Kidney (tissue), 14 donors: Measurements from ENCODE around the gene ADAMTSL5. TPM values are rescaled to one million over a fixed set of nuclear protein-coding genes. Genes with fewer than 3 reads are reported as not detected.
A peak's percentile ranks its signal among the peaks of the same experiment; 100 is the strongest.

Experiments used
- DNase-seq, 5 donors: peaks; one replicate each; pipeline ENCODE4 v3.0.0-alpha.2; 2013 to 2020
- FAIRE-seq: peaks from 2 replicates; lab custom pipeline; 2012; peaks lifted over from hg19 to GRCh38; lab: Jason Lieb, UNC
- H3K27ac ChIP-seq, 2 donors: one replicate each; pipeline ENCODE4 v1.7.0; 2013; ENCODE audit warnings: low read depth in 2 of 2, low read length in 2 of 2, inconsistent platforms in 1 of 2
- H3K27me3 ChIP-seq: one replicate; pipeline ENCODE4 v1.7.1; 2013; ENCODE audit warnings: low read length, inconsistent platforms; ENCODE audit not compliant: control insufficient read depth, insufficient read depth
- H3K36me3 ChIP-seq, 3 donors: one replicate each; pipeline versions ENCODE4 v1.7.0 to v1.7.1; 2013; ENCODE audit warnings: low read length in 3 of 3, control low read depth in 1 of 3, inconsistent platforms in 1 of 3; ENCODE audit not compliant: insufficient read depth in 3 of 3, control insufficient read depth in 2 of 3
- H3K4me1 ChIP-seq, 3 donors: one replicate each; pipeline versions ENCODE4 v1.7.0 to v1.7.1; 2013; ENCODE audit warnings: low read length in 3 of 3, inconsistent platforms in 1 of 3, low read depth in 1 of 3; ENCODE audit not compliant: control insufficient read depth in 2 of 3, insufficient read depth in 2 of 3
- H3K4me3 ChIP-seq, 3 donors: one replicate each; pipeline versions ENCODE4 v1.7.0 to v1.8.1; 2013; ENCODE audit warnings: low read length in 3 of 3, control low read depth in 1 of 3, inconsistent platforms in 1 of 3
- H3K9ac ChIP-seq, 3 donors: one replicate each; pipeline versions ENCODE4 v1.7.0 to v1.7.1; 2013; ENCODE audit warnings: low read length in 3 of 3, control low read depth in 1 of 3, inconsistent platforms in 1 of 3
- H3K9me3 ChIP-seq, 3 donors: one replicate each; pipeline versions ENCODE4 v1.7.0 to v1.7.1; 2013; ENCODE audit warnings: low read length in 3 of 3, control low read depth in 1 of 3, inconsistent platforms in 1 of 3; ENCODE audit not compliant: control insufficient read depth in 2 of 3, insufficient read depth in 1 of 3
- CTCF ChIP-seq: IDR thresholded peaks from 3 replicates; pipeline ENCODE4 v1.5.1; 2012; ENCODE audit warnings: mild to moderate bottlenecking, moderate library complexity, borderline replicate concordance; ENCODE audit not compliant: insufficient read depth; ENCODE audit errors: extremely low read depth
- intact Hi-C: fragments of 100-400 bp; cut with DNase I; formaldehyde crosslinking; loops from one replicate; pipeline ENCODE4 v1.11.1; 2022
- polyA plus RNA-seq: library from polyadenylated mRNA; stranded (reverse); fragments of 350-450 nt; fragmentation: Illumina TruSeq; extraction: RNeasy Lipid Tissue Mini Kit (QIAGEN cat#74804); gene quantifications from one replicate; pipeline ENCODE4 v1.2.3, GENCODE V29; 2014; ENCODE audit warnings: low read depth, low replicate concordance; ENCODE audit not compliant: insufficient read depth
- total RNA-seq: library from RNA; stranded (reverse); fragmentation: NEBNext Ultra II Directional; extraction: Animal tissue kit (Norgen Biotek cat#: 25700); gene quantifications from one replicate; pipeline ENCODE4 v1.2.1, GENCODE V29; 2021
- donor health status: control.
- donor health status: control.
- donor health status: control.
- donor health status: control.
- donor health status: control.
- donor health status: DM: yes; HTN: yes; CAD: no.
- donor health status: Normal renal cell carcinoma (clear cell type).

The ADAMTSL5 gene
- total and polyA plus RNA-seq, 2 donors from 2014 or later = 1.4 to 4.6 TPM

GRCh38 chr19:1467490-1468273 is 45.1 kb downstream of the ADAMTSL5 start:
- no peaks in the 10 kb centered on the region for H3K36me3 ChIP-seq
- peaks cover 20% of the 10 kb centered on the region for H3K27me3 ChIP-seq
- H3K27ac ChIP-seq = no peak overlapping the region
- no peak for TF ChIP-seq CTCF
- FAIRE-seq (no peak), DNase-seq (peak in 2 of 5 donors; percentile 56 to 73)
- no peak overlapping the region for H3K4me3 ChIP-seq
- H3K9me3 ChIP-seq = no peaks in the 10 kb centered on the region
- intact Hi-C loops = no loop called here
- peaks cover 0 to 30% (median 4%) of the 10 kb centered on the region in 3 donors for H3K4me1 ChIP-seq
- no peak overlapping the region for H3K9ac ChIP-seq

GRCh38 chr19:1467215-1467489 is 45.7 kb downstream of the ADAMTSL5 start:
- intact Hi-C loops = no loop called here
- peaks cover 19% of the 10 kb centered on the region for H3K27me3 ChIP-seq
- H3K4me3 ChIP-seq = no peak overlapping the region
- peaks cover 0 to 28% (median 4%) of the 10 kb centered on the region in 3 donors for H3K4me1 ChIP-seq
- FAIRE-seq = no peak
- H3K27ac ChIP-seq = no peak overlapping the region
- no peaks in the 10 kb centered on the region for H3K36me3 ChIP-seq
- no peaks in the 10 kb centered on the region for H3K9me3 ChIP-seq
- H3K9ac ChIP-seq = no peak overlapping the region
- DNase-seq = peak in 1 of 5 donors; percentile 53
- no peak for TF ChIP-seq CTCF

- Histone ChIP-seq H3K9me3 (no peaks in the 10 kb centered on the region), H3K27ac (no peak overlapping the region), H3K4me3 (no peak overlapping the region), H3K9ac (no peak overlapping the region), H3K4me1 (peaks cover 0 to 25% (median 4%) of the 10 kb centered on the region in 3 donors), H3K27me3 (peaks cover 16% of the 10 kb centered on the region), H3K36me3 (no peaks in the 10 kb centered on the region)
- peak in 1 of 5 donors; percentile 47 for DNase-seq
- no peak for FAIRE-seq
- intact Hi-C loops = no loop called here
- TF ChIP-seq CTCF = no peak
Measured at GRCh38 chr19:1466461-1467214, 46.2 kb downstream of the ADAMTSL5 start.
